HG03025 (cell line): ENCODE measurements around the gene ZXDC.

ENCODE experiments used
- ATAC-seq: cut with Tn5 transposase; IDR thresholded peaks from one replicate; pipeline ENCODE4 v1.9.1; 2021; ENCODE audit warnings: mild to moderate bottlenecking, moderate library complexity; ENCODE audit not compliant: unreplicated experiment, low FRiP score

ZXDC gene

DNA sequence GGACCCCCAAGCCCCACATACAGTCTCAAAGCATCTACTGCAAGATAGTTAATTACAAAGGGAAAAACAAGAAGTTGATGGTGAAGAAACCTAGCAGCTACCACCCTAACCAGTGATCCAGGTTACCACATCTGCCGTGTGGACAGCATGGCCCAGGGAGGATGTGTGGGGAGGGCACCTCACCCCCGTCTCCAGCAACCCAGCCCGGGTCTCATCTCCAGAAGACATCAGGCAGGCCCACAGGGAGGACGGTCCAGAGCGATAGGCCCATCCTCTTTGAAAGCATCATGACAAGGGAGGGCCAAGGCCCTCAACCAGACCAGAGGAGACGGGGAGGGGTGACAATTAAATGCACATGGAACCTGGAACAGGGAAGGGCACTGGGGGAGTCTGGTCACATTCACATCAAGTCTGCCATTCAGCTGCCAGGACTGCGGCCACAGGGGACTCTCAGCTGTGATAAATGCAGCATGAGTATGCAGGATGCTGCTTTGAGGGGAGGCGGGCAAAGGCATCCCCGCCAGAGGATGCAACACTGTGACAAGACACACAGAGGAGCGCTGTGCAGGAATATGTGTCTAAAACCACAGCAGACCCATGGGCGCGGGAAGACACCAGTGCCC, 18.8 kb downstream of the ZXDC start:
- ATAC-seq, result no peak

DNA sequence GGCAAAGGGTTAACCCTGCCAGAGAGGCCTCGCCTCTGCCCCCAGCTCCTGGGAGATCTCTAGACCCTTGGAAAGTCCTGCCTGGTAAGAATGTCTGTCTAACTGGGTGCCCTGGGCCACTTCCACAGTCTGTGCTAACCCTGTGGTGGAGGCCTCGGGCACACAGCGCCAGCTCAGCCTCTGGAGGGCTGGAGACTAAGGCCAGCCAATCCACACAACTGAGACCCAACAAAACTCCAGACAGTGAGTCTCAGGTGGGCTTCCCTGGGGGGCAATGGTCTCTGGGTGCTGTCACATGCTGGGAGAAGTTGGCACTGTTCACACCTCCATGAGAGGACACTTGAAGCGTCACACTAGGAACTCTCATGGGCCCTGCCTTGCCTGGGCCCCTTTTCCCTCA, 19.5 kb downstream of the ZXDC start:
- ATAC-seq, result no peak

DNA sequence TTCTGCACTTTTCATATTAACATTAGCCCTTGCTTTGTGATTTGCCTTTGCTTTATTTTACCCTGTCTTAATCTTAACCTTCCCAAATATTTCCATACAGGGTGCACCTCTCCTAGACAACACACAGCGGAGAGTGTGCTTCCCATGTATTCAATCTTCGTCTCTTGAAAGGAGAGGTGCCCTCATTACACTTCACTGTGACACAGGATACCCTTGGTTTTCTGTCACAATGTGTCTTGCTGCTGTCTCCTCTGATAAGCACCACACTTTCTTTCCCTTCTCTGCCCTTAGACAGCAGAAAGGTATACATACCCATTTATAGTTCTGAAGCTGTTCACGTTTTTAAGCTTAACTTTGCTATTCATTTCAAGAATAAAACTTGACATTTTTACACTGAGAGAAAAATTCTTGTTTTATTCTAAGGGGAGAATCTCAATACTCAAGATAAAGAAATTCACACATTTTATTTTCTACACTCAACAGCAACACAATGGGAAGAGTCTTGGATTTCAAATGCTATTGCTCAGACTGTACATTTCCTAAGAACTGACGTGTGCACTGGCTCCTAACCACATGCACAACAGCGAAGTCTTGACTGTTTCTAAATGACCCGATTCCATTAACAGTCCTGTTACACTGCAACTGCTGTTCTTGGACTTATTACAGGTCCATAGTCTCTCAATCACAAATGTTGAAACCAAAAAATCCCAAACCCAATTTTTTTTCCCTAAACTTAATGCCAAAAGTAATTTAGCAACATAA, 21.1 kb downstream of the ZXDC start:
- ATAC-seq, result no peak

DNA sequence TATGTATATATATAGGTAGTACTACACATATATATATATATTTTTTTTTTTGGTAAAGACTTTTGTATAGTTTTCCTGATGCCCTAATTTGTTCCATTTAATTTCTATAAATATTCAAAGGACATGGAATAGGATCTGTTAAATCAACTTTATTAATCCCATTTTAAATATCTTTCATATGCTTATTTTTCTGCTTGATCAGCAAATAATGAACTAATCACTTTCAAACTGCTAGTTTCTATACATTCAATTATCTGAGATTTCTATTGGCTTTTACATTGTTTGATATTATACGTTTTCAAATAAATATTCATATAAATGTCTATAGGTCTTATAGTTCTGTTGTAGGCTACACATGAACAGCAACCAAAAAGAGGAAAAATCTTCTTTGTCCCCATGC, 21.7 kb downstream of the ZXDC start:
- no peak for ATAC-seq

DNA sequence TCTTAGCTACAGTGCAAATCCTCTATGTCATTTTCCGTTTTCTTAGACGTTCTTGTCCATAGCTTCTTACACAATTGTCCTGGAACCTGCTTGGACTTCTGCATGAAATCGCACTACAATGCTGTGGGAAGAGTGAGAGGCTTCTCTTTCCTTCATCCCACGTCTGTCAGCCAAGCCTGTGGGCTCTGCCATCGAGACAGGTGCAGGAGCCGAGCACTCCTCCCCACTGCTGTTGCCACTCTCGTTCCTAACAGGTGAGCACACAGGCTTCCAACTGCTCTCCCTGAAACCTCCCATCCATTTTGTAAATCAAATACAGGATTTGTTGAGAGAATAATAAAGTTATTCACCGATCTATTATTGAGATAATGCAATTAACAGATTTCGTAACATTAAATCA, 23.5 kb downstream of the ZXDC start:
- no peak for ATAC-seq

DNA sequence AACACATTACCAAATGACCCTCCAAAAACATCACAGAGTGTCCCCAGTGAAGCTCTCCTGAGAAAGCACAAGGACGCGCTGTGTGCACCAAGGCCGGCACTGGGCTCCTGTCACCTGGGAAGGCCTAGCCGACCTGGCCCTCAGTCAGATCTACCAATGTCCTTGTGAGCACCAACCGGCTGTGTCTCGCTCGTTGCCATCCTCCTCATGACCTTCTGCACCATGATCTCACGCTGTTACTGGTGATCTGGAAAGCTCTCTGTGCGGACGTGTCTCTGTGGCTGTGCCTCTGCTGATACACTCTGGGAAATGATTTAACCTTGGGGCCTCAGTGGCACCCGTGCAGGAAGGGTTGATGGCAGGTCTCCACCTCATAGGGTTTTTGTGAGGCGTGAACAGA, 24.2 kb downstream of the ZXDC start:
- no peak for ATAC-seq

DNA sequence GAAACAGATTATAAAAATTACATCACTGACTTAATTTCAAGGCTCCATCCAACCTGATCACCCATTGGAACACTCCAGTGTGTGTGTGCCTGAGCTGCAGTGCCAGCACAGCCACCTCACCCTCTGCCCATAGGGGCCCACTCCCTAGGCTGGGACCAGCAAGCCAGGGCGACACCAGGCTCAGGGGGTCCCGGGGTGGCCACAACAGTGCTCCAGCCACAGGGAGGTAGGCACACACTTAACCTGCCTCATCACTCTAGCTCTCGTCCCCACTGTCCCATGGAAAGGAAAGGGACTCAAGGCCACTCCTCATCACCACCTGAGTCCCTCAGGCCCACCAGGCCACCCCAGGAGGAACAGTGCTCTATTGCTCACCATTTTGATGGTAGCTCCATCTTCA, 24.9 kb downstream of the ZXDC start:
- ATAC-seq, result no peak

DNA sequence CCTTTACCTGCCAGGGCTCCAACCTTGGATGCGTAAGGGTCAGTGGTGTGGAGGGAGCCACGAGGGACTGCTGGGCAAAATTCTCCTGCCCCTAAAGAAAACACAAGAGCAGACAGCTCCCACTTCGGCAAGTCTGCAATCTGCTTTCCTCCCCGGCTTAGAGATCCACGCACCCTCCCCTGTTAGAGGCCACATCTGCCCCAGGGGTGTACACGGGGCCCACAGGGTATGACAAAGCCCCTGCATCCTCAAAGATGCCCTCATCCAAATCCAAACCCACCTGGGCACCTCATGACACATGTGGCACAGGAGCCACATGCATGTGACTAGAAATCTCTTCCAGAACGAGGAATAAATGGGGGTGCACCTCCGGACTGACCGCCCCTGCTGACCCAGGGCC, 25.5 kb downstream of the ZXDC start:
- no peak for ATAC-seq

DNA sequence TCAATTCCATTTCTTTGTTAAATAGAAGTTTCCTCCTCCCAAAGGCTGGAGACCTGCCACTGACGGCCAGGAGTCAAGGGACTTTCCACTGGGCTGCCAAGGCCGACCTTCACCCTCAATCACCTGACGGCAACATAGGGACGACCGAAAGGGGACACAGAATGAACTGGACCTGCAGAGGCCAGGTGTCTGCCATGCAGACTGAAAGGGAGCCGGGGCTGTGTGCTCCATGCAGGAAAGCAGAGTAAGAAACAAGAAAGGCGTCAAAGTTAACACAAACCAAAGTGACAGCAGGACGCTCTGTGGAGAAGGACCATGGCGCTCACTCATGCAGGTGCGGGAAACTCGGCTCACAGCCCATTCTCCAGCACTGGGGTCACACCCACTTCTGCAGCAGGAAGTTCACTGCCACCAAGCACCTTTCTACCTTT, 26.1 kb downstream of the ZXDC start:
- no peak for ATAC-seq

DNA sequence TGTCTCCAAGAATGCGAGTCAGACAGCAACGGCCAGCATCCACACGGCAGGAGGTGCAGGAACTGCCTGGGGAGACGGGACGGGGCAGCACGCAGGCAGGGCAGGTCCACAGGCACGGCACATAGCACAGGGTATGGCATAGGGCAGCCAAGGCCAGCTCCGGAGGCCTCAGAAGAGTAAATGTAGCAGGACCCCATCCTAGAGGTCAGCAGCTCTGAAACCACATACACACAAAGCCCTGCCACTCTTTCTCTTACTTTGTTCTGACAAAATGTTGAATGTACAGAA, 26.9 kb downstream of the ZXDC start:
- no peak for ATAC-seq

DNA sequence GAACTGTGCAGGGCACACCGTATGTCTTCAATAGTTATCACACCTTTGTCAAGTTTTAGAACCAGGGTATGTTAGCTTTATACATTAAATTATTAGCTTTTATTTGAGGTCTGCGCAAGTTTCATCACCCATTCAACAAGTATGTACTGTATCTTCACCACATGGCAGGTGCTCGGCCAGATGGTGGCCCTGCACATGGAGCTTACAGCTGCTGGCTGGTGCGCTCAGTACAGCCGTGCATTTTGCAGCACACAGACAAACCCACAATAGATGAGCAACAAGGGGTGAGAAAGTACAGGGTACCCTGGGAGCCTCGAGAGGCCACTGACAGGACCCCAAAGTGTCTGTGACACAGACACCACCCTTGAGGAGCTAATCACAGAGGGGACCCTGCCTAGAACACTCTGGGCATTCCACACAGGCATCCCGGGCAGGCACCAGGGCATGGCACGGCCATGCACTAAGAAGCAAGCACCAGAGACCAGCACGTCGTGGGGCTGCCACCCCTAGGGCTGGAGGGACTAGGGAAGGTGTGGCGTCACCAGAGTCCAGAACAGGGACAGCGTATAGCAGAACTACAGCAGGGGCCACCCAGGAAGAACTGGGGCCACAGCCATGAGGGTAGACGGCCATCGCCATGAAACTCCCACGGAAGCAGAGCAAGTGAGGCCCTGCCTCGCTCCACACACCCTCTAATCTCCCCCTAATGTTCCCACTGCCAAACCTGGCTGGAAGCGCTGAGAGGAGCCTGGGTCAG, 27.4 kb downstream of the ZXDC start:
- no peak for ATAC-seq

DNA sequence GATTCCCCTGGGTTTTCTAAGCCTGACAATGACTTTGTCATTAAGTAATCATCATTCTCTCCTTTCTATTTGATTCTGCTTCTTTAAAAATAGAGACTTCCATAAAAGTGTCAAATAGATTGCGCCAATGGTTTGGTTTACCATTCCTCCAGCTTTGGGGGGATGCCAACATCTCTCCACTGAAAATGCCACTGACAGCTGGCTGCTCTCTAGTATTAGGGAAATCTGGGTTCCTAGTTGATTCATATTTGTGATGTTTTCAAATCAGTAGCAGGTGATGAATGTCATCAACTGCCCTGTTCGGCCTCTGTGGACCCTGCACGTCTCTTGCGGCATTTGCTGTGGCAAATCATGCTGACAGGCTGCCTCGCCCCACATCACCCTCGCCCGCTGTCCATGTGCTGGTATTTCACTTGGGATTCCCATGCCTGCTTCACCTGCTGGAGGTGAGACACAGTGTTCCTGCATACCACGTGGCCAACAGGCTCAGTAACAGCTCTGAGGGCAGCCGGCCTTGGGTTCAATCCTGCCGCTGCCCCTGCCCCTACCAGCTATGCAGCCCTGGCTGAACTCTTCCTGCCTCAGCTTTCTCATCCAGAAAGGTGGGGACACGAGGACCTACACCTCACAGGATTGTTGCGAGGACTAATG, 28.1 kb downstream of the ZXDC start:
- ATAC-seq, result no peak

DNA sequence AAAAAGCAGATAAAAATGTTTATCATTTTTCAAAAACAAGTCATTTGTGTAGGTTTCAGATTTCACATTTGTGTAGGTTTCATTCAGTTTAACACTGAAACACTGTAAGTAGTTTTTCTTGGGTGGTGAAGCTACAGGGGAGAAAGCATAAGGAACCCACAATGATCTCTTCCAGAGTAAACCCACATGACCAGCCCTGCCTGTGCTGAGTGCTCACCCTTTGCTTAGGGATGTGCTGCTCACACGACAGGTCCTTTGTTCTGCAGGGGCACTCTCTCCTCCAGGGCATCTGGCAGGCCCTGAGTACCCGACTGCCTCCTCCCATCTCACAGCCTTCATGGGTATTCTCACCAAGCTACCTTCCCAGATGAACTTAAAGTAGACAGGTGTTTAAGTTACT, 28.9 kb downstream of the ZXDC start:
- no peak for ATAC-seq

DNA sequence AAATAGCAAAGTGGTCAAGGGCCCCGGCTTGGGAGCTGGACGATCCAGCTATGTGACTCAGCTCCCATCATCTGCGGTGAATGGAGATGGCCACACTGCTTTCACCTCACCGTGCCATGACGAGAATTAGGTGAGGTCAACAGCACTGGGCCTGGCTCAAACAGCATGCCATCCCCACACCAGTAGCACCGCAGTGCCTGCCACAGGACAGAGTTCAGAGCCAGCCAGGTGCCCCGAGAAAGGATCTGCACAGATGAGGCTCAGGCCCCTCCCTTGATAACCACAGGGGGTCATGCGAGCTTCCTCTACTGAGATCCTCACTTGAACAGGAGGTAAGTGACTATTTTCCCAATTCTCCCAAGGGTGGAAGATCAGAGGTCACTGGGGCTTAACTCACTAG, 29.4 kb downstream of the ZXDC start:
- no peak for ATAC-seq

DNA sequence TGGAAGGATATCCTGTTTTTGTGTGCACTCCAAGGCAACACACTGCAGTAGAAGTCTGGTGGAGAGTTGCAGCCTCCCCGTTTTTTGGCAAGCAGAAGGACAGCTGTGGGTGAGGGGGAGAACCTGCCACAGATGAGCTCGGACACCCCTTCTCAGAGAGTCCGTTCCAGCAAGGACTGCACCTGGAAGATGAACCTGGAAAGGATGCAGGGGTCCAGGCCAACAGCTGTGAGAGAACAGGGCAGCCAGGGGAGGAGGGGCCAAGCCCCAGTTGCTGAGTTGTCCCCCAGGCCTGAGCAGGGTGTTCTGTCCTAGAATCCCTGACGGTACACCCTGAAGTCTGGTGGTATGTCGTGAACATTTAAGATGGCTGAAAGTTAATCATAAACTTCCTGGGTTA, 30.2 kb downstream of the ZXDC start:
- no peak for ATAC-seq

DNA sequence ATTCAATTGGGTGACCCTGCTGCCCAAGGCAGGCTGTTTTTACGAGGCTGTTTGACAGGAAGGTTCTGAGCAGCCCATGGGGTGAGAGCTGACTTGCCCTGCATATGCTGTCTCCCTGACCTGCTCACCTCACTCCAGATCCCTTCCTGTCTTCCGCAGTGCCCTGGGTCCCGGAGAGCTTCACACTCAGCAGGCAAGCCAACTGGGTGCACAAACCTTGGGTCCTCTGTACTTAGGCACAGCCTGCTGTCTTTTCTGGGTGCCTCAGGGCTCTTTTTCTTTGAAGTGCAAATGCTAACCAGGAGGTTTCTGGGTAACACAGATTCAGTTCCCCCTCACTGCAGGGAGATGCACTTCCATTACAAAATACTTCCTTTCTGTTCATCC, 32.8 kb downstream of the ZXDC start:
- ATAC-seq, result no peak

DNA sequence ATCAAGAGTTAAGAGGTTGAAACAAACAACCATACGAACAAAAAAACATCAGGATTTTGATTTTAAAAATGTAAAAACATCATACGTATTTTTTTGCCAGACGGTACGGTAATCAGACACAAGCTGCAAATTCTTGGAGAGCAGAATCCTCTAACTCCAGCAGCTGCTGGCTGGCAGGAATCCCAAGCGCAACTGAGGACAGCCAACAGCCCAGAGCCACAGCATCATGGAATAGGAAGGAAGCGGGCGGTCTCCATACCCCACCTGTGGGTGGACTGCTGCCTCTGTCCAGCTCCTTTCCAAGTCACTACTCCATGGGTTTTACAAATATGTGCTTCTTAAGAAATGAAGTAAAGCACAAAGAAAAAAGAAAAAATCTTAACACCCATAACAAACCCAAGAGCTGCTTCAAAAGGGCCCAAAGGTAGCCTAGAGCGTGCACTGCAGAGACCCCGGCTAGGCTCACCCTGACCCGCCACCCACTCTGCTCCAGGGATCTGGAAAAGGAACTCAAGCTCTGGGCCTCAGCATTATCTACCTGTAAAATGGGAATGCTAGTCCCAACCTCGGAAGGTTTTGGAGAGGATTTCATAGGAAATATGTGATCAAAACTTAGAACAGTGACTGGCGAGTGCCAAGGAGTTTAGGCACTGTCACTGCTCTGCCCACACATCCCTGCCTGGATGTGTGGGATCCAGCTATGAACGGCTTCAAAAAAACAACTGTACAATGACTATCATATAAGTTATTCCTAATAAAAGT, 33.4 kb downstream of the ZXDC start:
- no peak for ATAC-seq

DNA sequence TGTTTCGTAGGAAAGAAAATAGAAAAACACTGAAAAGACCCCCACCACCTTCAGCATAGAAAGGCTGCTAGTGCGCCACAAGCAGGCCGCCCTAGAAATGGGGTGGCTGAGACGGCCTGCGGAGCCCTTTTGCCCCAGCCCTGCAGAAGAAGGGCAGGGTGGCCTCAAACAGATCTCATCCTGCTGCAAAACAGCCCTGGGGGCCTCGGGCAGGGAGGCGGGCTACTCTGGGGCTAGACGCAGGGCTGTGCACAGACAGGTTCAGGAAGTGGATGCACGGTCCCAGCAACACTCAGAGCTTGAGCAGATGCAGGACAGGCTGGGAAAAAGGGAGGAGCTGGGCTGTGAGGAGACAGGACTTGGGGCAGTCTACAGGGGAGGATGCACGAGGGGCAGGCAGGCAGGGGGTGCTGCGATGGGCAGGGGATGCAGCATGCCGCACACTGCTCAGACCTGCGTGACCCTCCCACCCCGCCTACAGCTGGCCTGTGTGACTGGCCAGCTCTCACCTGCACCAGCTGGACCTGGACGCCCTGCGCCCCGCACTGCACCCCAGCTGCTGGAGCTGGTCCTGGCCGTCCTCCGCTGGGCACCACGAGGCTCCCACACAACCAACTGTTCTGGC, 34.3 kb downstream of the ZXDC start:
- ATAC-seq, result no peak

DNA sequence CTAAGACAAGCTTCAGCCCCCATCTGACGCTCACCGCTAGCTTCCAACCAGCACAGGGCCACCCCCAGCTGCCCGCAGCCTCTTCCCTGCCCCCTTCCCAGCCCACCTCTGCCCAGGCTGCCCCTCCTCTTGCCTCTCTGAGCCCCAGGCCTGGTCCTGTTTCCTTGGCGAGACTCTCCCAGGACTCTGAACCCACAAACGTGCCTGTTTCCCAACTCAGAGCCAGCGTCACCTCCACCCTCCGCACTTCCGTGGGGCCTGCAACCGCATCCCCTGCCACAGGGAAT, 35.0 kb downstream of the ZXDC start:
- no peak for ATAC-seq

DNA sequence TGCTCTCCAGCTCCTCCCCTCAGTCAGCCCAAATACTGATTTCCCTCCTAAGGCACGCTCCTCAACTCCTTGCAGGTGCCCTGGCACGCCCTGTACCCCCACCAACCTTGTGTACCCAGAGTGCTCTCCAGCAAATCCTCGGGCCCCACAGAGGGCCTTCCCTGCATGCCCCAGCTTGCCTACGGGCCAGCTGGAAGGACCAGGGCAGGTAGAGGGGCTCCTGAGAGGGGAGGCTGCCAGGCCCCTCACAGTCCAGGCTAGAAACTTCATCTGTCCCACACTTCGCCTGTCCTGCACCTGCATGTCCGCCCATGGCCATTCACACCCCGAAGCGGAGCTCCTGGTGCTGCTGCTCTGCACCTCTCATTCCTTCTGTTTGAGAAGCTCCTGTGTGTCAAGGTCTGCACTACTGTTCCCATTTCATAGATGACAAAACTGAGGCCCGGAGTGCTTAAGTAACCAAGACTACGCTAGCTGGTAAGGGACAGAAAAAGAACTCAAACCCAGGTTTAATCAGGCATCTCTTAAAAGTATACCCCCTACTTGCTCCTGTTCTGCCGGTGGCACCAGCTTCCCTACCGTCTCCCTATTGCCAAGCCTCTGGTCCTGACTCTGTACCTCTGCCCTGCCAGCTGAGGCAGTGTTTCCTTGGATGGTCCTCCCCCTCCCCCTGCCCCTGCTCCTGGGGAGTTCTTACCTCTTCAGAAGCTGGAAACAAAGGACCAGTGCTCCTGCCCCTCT, 35.6 kb downstream of the ZXDC start:
- ATAC-seq, result no peak
